SW 1271 (cell line): ENCODE data around the gene ENTPD8.
"Not testable (repeated sequence)": the region's sequence is repeated elsewhere in the genome, so short reads cannot be mapped to it uniquely, and the experiment has no call there.

Source experiments
- DNase-seq, 2 experiments: peaks; one replicate each; lab custom pipeline; 2025; lab: John Stamatoyannopoulos, UW

Gene ENTPD8

GRCh38 chr9:137458194-137459151 is 17.3 kb upstream of the ENTPD8 start:
- DNase-seq: no peak

GRCh38 chr9:137457406-137458193 is 16.4 kb upstream of the ENTPD8 start:
- DNase-seq: no peak

- DNase-seq: no peak
Measured at GRCh38 chr9:137456864-137457405, 15.8 kb upstream of the ENTPD8 start.

- no peak for DNase-seq
Measured at GRCh38 chr9:137456061-137456863, 15.1 kb upstream of the ENTPD8 start.

GRCh38 chr9:137455359-137455991 is 14.3 kb upstream of the ENTPD8 start:
- DNase-seq: no peak

GRCh38 chr9:137454597-137455358 is 13.6 kb upstream of the ENTPD8 start:
- DNase-seq: no peak

- no peak for DNase-seq
Measured at GRCh38 chr9:137454145-137454596, 13.0 kb upstream of the ENTPD8 start.

GRCh38 chr9:137453643-137454081 is 12.5 kb upstream of the ENTPD8 start:
- peak in 1 of 2 experiments; percentile 15 for DNase-seq

- DNase-seq: no peak
Measured at GRCh38 chr9:137452761-137453642, 11.8 kb upstream of the ENTPD8 start.

GRCh38 chr9:137452006-137452760 is 11.0 kb upstream of the ENTPD8 start:
- no peak for DNase-seq

- not testable (repeated sequence) for DNase-seq
Measured at GRCh38 chr9:137451264-137452005, 10.3 kb upstream of the ENTPD8 start.

- not testable (repeated sequence) for DNase-seq
Measured at GRCh38 chr9:137450539-137451222, 9.5 kb upstream of the ENTPD8 start.

- DNase-seq: no peak
Measured at GRCh38 chr9:137449931-137450538, 8.9 kb upstream of the ENTPD8 start.

- no peak for DNase-seq
Measured at GRCh38 chr9:137449081-137449844, 8.1 kb upstream of the ENTPD8 start.

- no peak for DNase-seq
Measured at GRCh38 chr9:137448602-137448962, 7.4 kb upstream of the ENTPD8 start.
